Bronchial epithelial cell (primary cell): ENCODE measurements around the gene SYNPR. TPM values are rescaled to one million over a fixed set of nuclear protein-coding genes. Genes with fewer than 3 reads are reported as not detected.

ENCODE experiments used
- DNase-seq: peaks from one replicate; pipeline ENCODE4 v3.0.0-alpha.2; 2010; ENCODE audit warnings: low read depth
- FAIRE-seq: peaks from 2 replicates; lab custom pipeline; 2011; peaks lifted over from hg19 to GRCh38; lab: Jason Lieb, UNC
- H3K27me3 ChIP-seq: 2 replicates; pipeline ENCODE4 v1.5.1; 2011; ENCODE audit warnings: low read length; ENCODE audit not compliant: control insufficient read depth, insufficient read depth
- H3K36me3 ChIP-seq: 2 replicates; pipeline ENCODE4 v1.5.1; 2011; ENCODE audit warnings: low read length; ENCODE audit not compliant: control insufficient read depth, insufficient read depth
- H3K4me3 ChIP-seq: 2 replicates; pipeline ENCODE4 v1.5.1; 2011; ENCODE audit warnings: mild to moderate bottlenecking, low read depth, low read length, control low read depth
- CTCF ChIP-seq: IDR thresholded peaks from 2 replicates; pipeline ENCODE4 v1.5.1; 2011; ENCODE audit warnings: mild to moderate bottlenecking, moderate library complexity, low read length, control low read depth, inconsistent platforms; ENCODE audit not compliant: insufficient read depth, severe bottlenecking
- total RNA-seq: library from RNA; depleted of rRNA; stranded (reverse); fragments of >200 nt; gene quantifications from 2 replicates; pipeline ENCODE4 v1.2.1, GENCODE V29; 2014

The SYNPR gene
- total RNA-seq, 1 donor from 2014 or later: not detected

GRCh38 chr3:63519426-63519825 is 241.3 kb downstream of the SYNPR start:
- Histone ChIP-seq H3K36me3 (no peaks in the 10 kb centered on the region), H3K4me3 (no peak overlapping the region), H3K27me3 (no peaks in the 10 kb centered on the region)
- FAIRE-seq (no peak), DNase-seq (peak; percentile 40)
- TF ChIP-seq CTCF: no peak

DNA sequence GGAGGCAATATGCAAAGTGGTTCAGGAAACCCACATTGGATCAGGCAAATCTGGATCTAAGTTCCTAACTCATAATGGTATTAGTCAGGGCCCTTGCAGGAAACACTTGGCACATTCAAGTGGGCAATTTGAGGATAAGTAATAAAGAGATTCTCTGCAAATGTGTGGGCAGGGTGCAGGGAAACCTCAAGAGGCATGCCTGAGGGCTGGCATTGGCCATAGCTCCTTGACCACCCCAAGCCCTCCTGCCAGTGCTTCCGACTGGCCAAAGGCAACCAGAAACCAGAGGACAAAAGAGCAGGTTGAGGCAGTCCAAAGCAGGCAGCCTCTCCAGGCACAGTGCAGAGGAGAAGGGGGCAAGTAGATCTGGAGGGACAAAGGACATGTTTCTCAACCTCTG is 243.5 kb downstream of the SYNPR start:
- H3K4me3 ChIP-seq: no peak overlapping the region
- H3K36me3 ChIP-seq: no peaks in the 10 kb centered on the region
- H3K27me3 ChIP-seq: no peaks in the 10 kb centered on the region
- TF ChIP-seq CTCF: no peak
- FAIRE-seq (no peak), DNase-seq (no peak)

GRCh38 chr3:63523100-63523499 is 245.0 kb downstream of the SYNPR start:
- H3K4me3 ChIP-seq: no peak overlapping the region
- no peaks in the 10 kb centered on the region for H3K27me3 ChIP-seq
- no peak for TF ChIP-seq CTCF
- FAIRE-seq (peak; percentile 50), DNase-seq (no peak)
- no peaks in the 10 kb centered on the region for H3K36me3 ChIP-seq

GRCh38 chr3:63528325-63529000 is 250.4 kb downstream of the SYNPR start:
- DNase-seq: no peak
- no peak for FAIRE-seq
- no peak for TF ChIP-seq CTCF

GRCh38 chr3:63532521-63532920 is 254.4 kb downstream of the SYNPR start:
- Histone ChIP-seq H3K36me3 (no peaks in the 10 kb centered on the region), H3K4me3 (no peak overlapping the region), H3K27me3 (no peaks in the 10 kb centered on the region)
- DNase-seq (no peak), FAIRE-seq (no peak)
- no peak for TF ChIP-seq CTCF

More at GRCh38 chr3:63528325-63529000, 250.4 kb downstream of the SYNPR start:
- Histone ChIP-seq H3K4me3 (no peak overlapping the region), H3K36me3 (no peaks in the 10 kb centered on the region), H3K27me3 (no peaks in the 10 kb centered on the region)

DNA sequence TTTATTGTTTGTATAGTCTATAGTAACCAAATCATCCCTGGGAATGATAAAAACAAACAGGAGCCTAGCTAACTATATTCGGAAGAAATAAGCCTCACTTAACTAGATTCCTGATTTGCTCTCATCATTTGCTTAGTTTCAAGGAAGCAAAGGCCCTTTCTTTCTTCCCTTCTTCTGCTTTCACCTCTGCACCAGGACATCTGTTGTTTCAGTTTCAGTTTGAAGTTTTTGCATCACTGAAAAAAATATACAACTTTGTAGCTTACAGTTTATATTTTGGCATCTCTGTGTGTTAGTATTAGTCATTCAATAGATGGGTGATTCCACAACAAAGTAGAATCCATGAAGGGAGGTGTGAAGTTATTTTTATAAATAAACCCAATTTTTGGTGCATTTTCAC is 260.8 kb downstream of the SYNPR start:
- no peaks in the 10 kb centered on the region for H3K27me3 ChIP-seq
- no peak for FAIRE-seq
- TF ChIP-seq CTCF: no peak
- DNase-seq: no peak
- no peak overlapping the region for H3K4me3 ChIP-seq
- H3K36me3 ChIP-seq: no peaks in the 10 kb centered on the region
